ENCODE measurements around the gene MACROD2.

DNA sequence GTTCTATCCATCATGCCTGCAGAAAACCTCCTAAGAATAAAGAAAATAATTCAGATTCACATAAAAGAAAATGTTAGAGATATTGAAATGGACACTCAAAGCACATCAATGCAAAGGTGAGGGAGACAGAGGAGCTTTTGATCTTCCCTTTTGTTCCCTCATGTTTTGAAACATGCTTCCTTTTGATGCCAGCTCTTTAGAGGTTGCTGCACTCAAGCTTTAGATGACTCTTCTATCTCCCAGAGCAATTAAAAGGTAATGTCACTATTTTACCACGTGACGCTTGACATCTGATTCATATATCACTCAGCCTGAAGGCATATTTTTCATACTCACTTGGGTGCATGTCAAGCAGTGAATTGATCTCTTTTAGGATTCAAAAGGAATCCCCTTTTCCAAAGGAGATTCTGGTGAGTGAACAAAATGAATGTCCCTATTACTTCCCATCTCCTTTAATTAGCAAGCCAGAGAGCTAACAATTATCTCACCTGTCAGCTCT is 1551.3 kb downstream of the MACROD2 start:
- TF ChIP-seq POLR2A (IDR thresholded peaks at IDR 0.05): no peak
- TF ChIP-seq, protein P1, sequence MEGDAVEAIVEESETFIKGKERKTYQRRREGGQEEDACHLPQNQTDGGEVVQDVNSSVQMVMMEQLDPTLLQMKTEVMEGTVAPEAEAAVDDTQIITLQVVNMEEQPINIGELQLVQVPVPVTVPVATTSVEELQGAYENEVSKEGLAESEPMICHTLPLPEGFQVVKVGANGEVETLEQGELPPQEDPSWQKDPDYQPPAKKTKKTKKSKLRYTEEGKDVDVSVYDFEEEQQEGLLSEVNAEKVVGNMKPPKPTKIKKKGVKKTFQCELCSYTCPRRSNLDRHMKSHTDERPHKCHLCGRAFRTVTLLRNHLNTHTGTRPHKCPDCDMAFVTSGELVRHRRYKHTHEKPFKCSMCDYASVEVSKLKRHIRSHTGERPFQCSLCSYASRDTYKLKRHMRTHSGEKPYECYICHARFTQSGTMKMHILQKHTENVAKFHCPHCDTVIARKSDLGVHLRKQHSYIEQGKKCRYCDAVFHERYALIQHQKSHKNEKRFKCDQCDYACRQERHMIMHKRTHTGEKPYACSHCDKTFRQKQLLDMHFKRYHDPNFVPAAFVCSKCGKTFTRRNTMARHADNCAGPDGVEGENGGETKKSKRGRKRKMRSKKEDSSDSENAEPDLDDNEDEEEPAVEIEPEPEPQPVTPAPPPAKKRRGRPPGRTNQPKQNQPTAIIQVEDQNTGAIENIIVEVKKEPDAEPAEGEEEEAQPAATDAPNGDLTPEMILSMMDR (IDR thresholded peaks at IDR 0.05): no peak

Data from uterus (tissue), 2 donors.